Hepatocyte (in vitro differentiated cells): ENCODE measurements around the gene NRG3.

Source experiments
- CTCF ChIP-seq: fragments of 200-600 bp; sonication (generic); IDR thresholded peaks from 2 replicates; pipeline ENCODE4 v1.5.1; 2016; ENCODE audit warnings: antibody characterized with exemption, mild to moderate bottlenecking; ENCODE audit not compliant: poor library complexity
- EZH2 ChIP-seq: fragments of 200-600 bp; sonication (generic); IDR thresholded peaks from 2 replicates; pipeline ENCODE4 v1.6.1; 2016; ENCODE audit warnings: antibody characterized with exemption, mild to moderate bottlenecking, borderline replicate concordance
- EZH2phosphoT487 ChIP-seq: fragments of 200-600 bp; sonication (generic); IDR thresholded peaks from one replicate; pipeline ENCODE4 v1.6.1; 2018; ENCODE audit warnings: antibody characterized with exemption, mild to moderate bottlenecking, low read depth, moderate library complexity; ENCODE audit not compliant: unreplicated experiment, severe bottlenecking

DNA sequence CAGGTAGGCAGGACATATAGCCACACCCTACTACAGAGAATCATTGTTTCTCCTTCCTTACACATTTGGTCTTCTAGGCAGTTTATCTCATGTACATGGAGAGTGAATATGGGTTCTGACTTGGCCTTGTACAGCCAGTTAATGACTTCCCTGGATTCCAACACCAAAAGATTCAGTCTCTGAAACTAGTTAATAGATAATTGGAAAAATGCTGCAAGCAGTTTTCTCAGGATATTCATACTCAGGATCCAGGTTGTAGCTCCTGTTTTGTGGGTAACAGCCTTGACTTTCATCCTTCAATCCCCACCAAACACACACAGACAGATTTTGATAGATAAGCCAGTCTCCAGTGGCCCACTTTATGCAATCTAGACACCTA, 690.2 kb downstream of the NRG3 start:
- TF ChIP-seq CTCF (no peak), EZH2phosphoT487 (no peak), EZH2 (no peak)
